ENCODE results near the gene SNF8. TPM values are rescaled to one million over a fixed set of nuclear protein-coding genes. Genes with fewer than 3 reads are reported as not detected.

Gene SNF8
- total and polyA plus RNA-seq, 8 donors: 34.9 to 78.6 (median 47.9) TPM

GRCh38 chr17:48912476-48912875 lies 32.2 kb downstream of the SNF8 start:
- Histone ChIP-seq H3K27me3 (no peaks in the 10 kb centered on the region), H3K4me1 (peaks cover 3 to 32% (median 7%) of the 10 kb centered on the region in 3 donors), H3K36me3 (peaks cover 0 to 11% (median 4%) of the 10 kb centered on the region in 3 donors), H3K27ac (no peak overlapping the region), H3K9me3 (no peaks in the 10 kb centered on the region), H3K4me3 (no peak overlapping the region)
- WGBS, 2 donors: 95 to 96% methylated on average over 2 of the region's 2 CpGs
- no peak for TF ChIP-seq CTCF (IDR thresholded peaks at IDR 0.05)
- intact Hi-C loops (cut with DNase I): no loop called here
- no peak for ATAC-seq
- FAIRE-seq: no peak
- no peak for DNase-seq

- no peak for DNase-seq
- Histone ChIP-seq H3K4me1 (peaks cover 3 to 29% (median 7%) of the 10 kb centered on the region in 3 donors), H3K36me3 (no peaks in the 10 kb centered on the region), H3K9me3 (no peaks in the 10 kb centered on the region), H3K27me3 (no peaks in the 10 kb centered on the region), H3K4me3 (peak overlapping the region in 1 of 4 donors; percentile 78), H3K27ac (peak overlapping the region in 2 of 4 donors; percentile 88 to 90)
- TF ChIP-seq CTCF (IDR thresholded peaks at IDR 0.05): no peak
- WGBS, 2 donors: 25 to 29% methylated on average over 2 of the region's 2 CpGs
- FAIRE-seq: no peak
- no peak for ATAC-seq
- intact Hi-C loops (cut with DNase I): no loop called here
Measured at GRCh38 chr17:48910370-48910769, 34.3 kb downstream of the SNF8 start.

GRCh38 chr17:48909783-48910182 lies 34.9 kb downstream of the SNF8 start:
- WGBS, 2 donors: 41 to 45% methylated on average over 4 of the region's 4 CpGs
- FAIRE-seq (no peak), ATAC-seq (no peak), DNase-seq (no peak)
- H3K4me1 ChIP-seq: peaks cover 3 to 25% (median 7%) of the 10 kb centered on the region in 3 donors
- no peak for TF ChIP-seq CTCF (IDR thresholded peaks at IDR 0.05)
- H3K9me3 ChIP-seq: no peaks in the 10 kb centered on the region
- no peaks in the 10 kb centered on the region for H3K36me3 ChIP-seq
- H3K27ac ChIP-seq: peak overlapping the region in 2 of 4 donors; percentile 88 to 90
- intact Hi-C loops (cut with DNase I): no loop called here
- no peaks in the 10 kb centered on the region for H3K27me3 ChIP-seq
- peak overlapping the region in 2 of 4 donors; percentile 78 to 91 for H3K4me3 ChIP-seq

- TF ChIP-seq CTCF (IDR thresholded peaks at IDR 0.05): no peak
- FAIRE-seq: no peak
- H3K4me3 ChIP-seq: peak overlapping the region; percentile 78 to 97 (median 85)
- peak overlapping the region; percentile 70 to 90 (median 87) for H3K27ac ChIP-seq
- peak; percentile 6 to 67 (median 56) for ATAC-seq
- intact Hi-C loops (cut with DNase I): no loop called here
- H3K36me3 ChIP-seq: no peaks in the 10 kb centered on the region
- 1 to 2% methylated on average over 24 to 36 of the region's 36 CpGs for WGBS, 2 donors
- no peaks in the 10 kb centered on the region for H3K27me3 ChIP-seq
- H3K9me3 ChIP-seq: no peaks in the 10 kb centered on the region
- DNase-seq: peak; percentile 71 to 87 (median 80)
- peaks cover 3 to 25% (median 7%) of the 10 kb centered on the region in 3 donors for H3K4me1 ChIP-seq
Measured at GRCh38 chr17:48908853-48909394, 35.7 kb downstream of the SNF8 start.
